GM18499 (cell line): ENCODE data around the gene EN2.

Source experiments
- ATAC-seq: cut with Tn5 transposase; IDR thresholded peaks from one replicate; pipeline ENCODE4 v1.9.1; 2021; ENCODE audit warnings: moderate number of reproducible peaks; ENCODE audit not compliant: insufficient read depth, unreplicated experiment

EN2 gene

GRCh38 chr7:155458111-155458877, at the start of gene EN2:
Gene EN2 (plus strand): TSS chr7:155458129. CDS start chr7:155458378, 249 bp downstream.
- ATAC-seq = no peak

GRCh38 chr7:155408651-155409586, 49.0 kb upstream of the EN2 start:
- ATAC-seq = no peak

GRCh38 chr7:155409980-155410379, 47.9 kb upstream of the EN2 start:
- no peak for ATAC-seq

- ATAC-seq = no peak
Observed at GRCh38 chr7:155410431-155410830, 47.5 kb upstream of the EN2 start.

- no peak for ATAC-seq
Observed at GRCh38 chr7:155411718-155412415, 46.1 kb upstream of the EN2 start.

- ATAC-seq = peak; percentile 84
Observed at GRCh38 chr7:155412416-155413253, 45.3 kb upstream of the EN2 start.

GRCh38 chr7:155414547-155415492, 43.1 kb upstream of the EN2 start:
- ATAC-seq = no peak

- ATAC-seq = no peak
Observed at GRCh38 chr7:155416646-155417380, 41.1 kb upstream of the EN2 start.

- no peak for ATAC-seq
Observed at GRCh38 chr7:155418304-155418703, 39.6 kb upstream of the EN2 start.

- ATAC-seq = no peak
Observed at GRCh38 chr7:155418941-155419755, 38.8 kb upstream of the EN2 start.

- ATAC-seq = no peak
Observed at GRCh38 chr7:155420116-155420515, 37.8 kb upstream of the EN2 start.

GRCh38 chr7:155422151-155422550, 35.8 kb upstream of the EN2 start:
- ATAC-seq = no peak

GRCh38 chr7:155422599-155423336, 35.2 kb upstream of the EN2 start:
- no peak for ATAC-seq

- no peak for ATAC-seq
Observed at GRCh38 chr7:155423337-155424285, 34.3 kb upstream of the EN2 start.

GRCh38 chr7:155424301-155425010, 33.5 kb upstream of the EN2 start:
- no peak for ATAC-seq
